HG02852 (cell line): ENCODE measurements around the gene TMEM163.

ENCODE experiments used
- ATAC-seq: cut with Tn5 transposase; IDR thresholded peaks from one replicate; pipeline ENCODE4 v1.9.1; 2021; ENCODE audit warnings: mild to moderate bottlenecking, moderate library complexity; ENCODE audit not compliant: unreplicated experiment

The TMEM163 gene

DNA sequence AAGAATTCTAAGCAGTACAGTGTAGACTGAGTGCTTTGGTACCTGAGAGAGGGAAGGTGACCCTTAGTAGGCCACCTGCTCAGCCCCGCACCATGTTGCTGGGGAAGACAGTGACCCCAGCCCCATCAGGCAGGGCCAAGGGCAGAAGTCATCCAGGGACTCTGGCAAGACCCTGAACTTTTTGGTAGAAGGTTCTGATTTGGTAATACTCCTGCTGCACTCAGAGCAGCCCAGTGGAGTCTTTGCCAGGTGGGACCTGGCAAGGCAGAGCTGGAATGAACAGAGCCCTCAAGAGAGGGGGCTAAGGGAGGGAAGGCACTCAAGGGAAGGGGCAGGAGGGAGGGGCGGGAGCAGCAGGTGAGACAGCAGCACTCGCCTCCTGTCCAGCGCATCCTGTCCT is 273.7 kb downstream of the TMEM163 start:
- ATAC-seq: no peak

DNA sequence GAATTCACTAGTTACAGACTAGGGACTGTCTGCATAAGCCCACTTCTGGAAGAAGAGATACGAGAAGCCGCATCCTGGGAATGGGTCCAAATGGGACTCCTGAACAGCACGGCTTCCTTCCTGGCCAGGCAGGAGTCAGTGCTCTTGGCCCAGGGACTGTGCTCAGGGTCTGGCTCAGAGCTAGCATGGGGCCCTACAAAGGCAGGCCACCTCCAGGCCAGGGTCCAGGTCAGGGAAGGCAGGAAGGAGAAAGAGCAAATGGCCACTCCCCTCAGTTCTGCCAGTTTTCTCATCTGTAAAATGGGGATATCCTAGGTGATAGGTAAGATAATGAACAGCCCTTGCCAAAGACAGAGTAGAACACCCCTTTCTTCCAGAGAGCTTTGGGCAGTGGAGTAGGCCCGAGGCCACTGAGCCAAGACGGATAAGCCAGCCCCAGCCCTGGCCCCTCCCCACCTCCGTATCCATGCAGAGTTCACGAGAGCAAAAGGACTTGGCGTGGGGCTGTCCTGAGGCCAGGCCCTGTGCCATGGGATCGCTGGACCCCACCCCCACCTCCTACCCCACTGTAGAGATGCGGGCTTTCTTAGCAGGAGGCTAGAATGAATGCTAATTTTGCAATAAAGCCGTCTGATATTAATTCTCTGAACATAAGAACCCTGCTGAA is 274.9 kb downstream of the TMEM163 start:
- ATAC-seq: no peak

DNA sequence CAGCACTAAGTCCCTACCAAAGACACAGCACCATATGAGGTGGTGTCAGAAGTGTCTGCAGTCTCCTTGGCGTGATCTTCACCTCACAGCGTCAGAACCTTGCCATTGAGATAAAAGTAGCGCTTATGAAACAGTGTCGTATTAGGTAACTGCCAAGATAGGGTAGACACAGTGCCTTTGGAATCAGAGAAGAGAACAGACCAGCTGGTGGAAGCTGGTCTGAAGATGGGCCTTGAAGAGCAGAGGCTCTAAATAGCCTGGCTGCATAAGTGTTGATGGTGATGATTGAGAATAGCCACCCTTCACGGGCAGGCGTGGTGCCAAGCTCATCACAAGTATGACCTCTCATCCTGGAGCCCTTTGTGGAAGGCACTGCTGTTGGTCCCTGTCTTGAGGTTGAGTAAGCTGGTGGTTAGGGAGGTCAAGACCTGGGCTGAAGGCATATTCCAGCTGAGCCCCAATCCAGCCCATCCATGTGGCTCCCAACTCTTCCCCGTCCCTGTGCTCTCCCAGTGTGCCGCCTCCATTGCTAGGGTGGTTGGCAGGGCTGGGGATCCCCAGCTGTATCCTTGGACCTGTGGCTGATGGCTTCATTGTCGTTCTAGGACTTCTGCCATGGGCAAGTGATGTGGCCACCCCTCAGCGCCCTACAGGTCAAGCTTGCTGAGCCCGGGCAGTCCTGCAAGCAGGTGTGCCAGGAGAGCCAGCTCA is 277.5 kb downstream of the TMEM163 start:
- ATAC-seq: no peak

DNA sequence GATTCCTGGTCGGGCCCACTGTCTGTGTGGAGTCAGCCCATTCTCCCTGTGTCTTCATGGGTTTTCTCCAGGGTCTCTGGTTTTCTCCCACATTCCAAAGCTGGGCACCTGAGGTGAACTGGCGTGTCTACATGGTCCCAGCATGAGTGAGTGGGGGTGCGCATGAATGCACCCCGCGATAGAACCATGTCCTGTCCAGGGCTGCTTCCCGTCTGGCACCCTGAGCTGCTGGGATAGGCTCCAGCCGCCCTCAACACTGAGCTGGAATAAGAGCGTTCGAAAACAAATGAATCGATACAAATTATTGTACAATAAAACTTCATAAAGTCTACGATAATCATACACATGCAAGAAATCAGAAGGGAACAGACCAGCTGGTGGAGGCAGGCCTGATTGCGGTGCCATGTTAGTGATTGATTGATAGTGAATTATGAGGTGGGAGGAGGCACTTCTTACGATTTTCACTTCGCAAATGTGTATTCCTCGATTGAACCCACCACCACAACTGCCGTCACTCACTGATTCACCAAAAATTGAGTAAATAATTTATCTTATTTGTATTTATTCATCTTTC is 278.4 kb downstream of the TMEM163 start:
- no peak for ATAC-seq

DNA sequence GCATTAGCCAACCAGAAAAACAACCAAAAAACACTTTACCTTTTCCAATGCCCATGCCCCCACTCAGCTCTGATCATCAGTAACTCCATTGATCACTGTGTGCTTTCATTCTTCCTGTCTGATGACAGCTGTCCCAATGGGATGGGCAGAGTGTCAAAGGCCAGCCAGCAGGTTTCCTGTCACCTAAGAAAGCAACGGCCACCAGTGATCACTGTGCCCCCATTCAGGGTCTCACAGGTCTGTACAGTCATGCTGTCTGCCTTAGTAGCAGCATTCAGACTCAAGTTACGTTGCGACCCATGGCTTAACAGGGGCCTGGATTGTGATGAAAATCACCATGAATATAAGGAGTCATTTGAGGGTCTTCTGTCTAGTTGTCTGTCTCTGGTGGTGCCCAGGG is 280.4 kb downstream of the TMEM163 start:
- no peak for ATAC-seq

DNA sequence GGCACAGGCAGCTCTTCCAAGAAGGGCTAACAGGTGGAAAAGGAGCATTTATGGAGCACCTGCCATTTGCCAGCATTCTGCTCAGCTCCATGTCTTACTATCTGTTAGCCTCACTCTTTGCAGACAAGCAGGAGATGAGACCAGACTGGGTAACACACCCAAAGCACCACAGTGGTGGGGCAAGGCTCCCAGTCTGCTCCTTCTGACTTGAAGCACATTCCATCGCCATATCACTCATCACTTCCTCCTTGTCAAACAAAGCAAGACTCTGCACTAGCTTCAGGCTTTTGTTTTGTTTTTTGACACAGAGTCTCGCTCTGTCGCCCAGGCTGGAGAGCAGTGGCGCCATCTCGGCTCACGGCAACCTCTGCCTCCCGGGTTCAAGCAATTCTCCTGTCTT is 282.1 kb downstream of the TMEM163 start:
- ATAC-seq: no peak

DNA sequence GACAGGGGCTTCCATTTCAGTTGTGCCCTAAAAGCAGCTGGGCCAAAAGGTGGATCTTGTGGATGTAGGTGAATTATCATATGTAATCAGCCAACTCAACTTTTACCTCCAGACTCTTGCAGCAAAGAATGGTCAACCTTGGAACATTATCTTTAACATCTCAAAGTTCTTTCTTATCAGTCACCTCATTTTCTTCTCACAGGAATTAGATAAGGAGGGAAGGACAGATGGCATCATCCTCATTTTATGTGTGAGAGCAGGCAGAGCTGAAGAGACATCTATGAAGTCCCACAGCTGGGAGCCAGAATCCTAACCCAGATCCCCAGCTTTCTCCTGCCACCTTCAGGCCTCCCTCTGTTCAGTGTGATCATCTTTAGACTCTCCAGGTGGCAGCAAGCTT is 282.9 kb downstream of the TMEM163 start:
- no peak for ATAC-seq

DNA sequence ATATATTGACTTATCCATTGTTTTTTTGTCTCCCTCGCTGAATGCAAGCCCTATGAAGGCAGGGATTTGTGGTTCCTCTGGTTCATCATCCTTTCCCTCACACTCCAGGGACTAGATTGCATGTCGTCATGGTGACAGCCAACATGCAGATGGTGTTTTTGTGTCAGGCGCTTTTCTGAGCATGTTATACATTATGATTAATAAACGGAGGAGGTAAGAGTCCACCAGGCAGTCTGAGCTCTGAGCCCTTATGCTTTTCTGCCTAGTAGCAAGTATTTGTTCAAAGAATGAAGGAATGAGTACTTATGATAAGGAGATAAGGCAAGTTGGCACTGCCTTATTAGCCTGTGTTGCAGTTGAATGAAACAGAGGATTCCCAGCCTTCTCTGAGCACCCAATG is 283.3 kb downstream of the TMEM163 start:
- no peak for ATAC-seq

DNA sequence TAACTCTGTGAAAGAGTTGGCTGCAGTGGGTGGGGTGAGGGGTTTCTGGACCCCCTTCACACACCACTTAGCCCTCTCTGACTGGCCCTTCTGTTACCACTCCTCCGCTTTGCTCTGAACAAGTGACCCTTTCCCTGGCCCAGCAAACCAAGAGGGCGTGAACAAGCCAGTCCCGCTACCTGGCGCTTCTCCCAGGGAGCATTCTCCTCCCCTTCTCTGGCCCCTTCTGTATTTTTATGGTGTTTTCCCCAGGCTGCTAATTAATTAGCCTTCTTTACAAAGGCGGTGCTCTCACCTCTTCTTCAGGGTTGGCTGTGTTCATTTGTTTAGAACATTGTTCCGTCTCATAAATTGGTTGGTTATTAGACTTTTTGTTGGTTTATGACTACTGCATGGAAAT is 284.8 kb downstream of the TMEM163 start:
- ATAC-seq: no peak

DNA sequence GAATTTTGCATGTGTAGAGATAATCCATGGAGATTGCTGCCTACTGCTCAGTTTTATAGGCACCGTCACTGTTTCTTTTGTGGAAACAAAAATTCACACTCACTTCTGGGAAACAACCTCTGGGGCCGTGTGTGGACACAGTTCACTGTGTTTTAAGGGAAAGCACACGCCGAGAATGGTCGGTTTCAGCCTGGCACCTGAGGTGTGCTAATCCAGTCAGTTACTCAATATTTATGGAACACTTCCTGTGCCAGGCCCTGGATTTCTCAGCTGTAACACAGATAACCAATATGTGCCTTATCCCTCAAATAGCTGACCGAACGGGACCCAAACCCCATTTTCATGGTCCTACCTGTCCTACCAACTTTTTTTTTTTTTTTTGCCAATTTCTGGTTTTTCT is 285.3 kb downstream of the TMEM163 start:
- no peak for ATAC-seq

DNA sequence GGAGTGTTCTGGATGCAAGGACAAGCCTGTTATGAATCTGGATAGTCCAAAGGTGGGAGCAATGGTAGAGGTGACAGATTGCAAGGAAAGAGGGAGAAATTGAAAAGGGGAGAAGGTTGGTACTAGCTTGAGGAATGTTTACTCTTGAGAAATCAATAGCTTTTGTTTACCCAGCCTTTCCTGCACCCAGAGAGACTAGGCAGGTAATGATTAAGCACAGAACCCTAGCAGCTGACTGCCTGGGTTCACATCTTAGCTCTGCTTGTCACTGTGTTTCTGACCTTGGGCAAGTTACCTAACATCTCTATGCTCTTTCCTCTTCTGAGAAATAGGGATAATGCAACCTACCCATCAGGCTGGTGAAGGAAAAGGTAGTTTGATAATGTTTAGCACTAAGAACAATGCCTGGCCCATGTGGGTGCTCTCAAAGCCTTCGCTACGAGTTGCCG is 286.3 kb downstream of the TMEM163 start:
- no peak for ATAC-seq

DNA sequence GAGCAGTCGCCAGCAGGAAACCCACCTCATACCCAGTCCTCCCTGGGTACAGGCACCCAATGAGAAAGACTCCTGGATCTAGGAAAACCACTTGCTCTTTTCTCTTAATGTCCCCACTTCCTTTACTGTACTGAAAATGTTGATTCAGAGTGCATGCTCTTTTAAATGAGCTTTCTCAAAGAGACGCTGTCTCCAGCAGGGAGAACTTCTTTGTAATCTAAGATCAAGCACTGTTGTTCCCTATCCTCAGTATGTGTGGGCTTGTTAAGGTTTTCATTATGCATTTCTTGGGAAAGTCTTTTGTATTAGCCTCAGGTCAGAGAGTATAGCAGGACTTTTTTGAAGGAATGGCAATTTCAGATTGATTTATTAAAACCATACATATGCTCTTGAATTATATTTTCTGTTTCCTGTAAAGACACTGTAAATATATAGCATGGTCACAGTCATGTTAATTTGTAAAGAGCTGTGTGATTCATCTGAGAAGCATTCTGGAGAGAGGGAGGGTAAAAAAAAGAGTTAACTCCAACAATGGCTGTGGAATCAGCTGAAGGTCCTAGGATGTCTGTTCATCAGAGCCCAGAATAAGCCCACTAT is 286.9 kb downstream of the TMEM163 start:
- no peak for ATAC-seq

DNA sequence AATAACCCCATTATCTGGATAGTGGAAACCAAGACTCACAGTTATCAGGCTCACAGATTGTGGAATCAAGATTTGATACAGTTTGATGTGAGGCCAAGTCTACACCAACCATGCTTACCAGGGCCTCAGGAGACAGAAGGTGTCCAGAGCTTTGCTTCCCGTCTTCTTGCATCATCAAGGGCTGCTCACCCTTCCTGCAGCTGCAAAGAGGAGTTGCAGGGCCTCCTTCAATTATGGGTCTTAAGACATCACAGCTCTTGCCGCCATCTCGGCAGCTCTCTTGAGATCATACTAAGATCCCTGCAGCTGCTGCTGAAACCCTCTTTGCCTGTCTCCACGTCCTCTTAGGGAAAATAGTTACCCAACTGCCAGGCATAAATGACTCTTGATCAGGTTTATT is 288.9 kb downstream of the TMEM163 start:
- no peak for ATAC-seq

DNA sequence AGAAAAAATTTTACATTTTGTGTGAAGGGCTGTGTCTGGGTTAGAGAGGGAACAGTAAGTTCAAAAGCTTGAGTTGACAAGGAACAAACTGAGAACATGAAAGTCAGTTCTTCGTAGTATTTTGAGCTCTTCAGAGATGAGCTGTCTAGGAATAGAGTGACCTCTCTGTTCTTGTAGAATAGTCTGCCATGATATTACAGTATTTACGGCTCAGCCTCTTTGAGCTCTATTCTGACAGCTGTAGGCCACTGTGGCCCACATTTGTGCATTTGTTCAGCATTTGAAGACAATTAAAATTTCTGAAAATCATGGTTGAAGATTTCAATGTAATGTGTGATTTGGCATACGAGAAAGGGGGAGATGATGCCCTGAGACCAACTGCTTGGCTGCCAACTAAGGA is 292.1 kb downstream of the TMEM163 start:
- ATAC-seq: no peak

DNA sequence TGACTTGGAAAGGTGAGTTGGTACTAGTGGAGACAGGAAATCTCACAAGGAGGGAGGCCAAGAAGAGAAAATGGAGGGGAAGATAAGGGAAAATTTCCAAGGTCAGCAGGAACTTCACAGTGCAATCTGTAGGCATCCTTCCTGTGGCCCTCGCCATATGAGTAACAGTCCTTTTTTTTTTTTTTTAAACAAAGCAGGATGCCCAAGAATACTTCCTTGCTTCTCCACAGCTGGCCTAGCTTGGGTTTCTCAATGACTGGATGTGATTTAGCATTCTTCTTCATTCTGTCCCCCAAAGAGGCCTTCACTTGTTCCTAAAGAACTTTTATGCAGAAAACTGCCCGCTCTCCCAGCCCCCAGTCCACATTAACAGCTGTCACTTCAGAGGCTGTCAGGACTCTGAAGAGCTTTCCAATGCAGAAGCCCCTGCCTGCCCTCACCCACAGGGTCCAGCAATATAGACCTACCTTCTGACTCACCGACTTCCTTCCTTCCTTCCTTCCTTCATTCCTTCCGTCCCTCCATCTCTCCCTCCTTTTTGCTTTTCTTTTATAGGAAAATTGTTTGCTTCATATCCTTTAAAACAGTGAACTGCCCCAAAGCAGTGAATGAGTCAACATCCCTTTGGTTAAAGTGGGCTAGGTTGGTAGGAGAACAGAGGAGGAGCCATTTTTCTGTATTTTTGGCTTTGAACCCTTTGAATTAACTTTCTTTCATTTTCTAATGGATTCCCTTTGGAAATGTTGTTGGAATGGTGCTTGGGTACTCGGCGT is 292.9 kb downstream of the TMEM163 start:
- ATAC-seq: no peak

DNA sequence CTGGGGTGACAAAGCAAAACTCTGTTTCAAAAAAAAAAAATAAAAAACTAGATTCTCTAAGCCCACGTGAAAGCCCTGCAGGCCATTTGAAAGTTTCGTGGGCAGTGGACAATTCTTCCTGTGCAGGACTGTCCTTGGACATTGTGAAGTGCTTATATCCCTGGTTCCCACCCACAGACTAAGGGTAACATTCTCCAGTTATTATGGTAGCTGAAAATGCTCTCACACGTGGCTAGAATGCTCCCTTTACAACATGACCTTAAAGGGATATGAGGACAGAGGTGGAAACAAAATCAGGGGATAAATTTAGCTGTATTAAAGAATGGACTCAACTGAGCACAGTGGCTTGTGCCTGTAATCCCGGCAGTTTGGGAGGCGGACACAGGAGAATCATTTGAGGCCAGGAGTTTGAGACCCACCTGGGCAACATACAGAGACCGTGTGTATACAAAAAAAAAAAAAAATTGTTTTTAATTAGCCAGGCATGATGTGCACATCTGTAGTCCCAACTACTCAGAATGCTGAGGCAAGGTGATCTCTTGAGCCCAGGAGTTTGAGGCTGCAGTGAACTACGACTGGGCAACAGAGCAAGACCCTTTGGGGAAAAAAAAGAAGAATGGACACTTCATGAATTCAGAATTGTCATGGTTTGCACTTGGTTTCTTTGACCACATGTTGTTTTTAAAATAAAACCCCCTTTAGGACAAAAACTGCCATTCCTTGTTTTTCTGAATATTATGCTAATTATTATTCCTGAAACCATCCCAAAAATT is 297.1 kb downstream of the TMEM163 start:
- ATAC-seq: no peak

DNA sequence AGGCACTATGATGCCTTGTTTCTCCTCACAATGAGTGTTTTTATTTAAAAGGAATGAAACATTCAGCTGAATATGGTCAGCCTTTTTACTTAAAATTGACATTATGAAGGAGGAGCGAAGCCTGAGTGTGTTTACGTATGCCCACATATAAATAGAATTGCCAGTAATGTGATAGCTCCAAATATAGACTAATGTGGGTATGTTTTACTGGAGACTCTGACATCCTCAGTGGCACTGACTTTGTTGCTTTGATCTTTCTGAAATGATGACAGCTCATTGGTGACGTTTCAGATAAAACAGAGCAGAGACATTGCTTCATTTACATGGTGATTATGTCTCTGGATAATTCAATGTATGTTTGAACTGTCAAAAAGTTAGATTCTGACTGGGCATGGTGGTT is 297.9 kb downstream of the TMEM163 start:
- no peak for ATAC-seq

DNA sequence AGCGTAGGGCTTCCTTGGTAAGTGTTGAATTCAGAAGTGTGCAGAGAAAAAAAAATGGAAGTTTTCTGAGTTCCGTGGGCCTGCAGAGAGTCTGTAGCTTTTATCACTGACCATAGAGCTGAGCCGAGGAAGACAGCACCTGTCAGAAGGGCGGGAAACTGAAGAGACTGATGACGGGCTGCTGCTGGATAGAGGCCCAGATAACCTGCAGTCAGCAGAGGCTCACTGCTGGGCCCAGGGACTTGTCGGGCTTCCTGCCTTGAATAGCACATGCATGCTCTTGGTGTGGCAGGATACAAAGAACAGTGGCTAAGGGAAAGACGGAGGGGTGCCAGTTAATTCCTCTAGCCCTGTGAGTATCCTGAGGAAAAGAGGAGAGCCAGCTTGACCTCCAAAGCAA is 298.5 kb downstream of the TMEM163 start:
- ATAC-seq: no peak

DNA sequence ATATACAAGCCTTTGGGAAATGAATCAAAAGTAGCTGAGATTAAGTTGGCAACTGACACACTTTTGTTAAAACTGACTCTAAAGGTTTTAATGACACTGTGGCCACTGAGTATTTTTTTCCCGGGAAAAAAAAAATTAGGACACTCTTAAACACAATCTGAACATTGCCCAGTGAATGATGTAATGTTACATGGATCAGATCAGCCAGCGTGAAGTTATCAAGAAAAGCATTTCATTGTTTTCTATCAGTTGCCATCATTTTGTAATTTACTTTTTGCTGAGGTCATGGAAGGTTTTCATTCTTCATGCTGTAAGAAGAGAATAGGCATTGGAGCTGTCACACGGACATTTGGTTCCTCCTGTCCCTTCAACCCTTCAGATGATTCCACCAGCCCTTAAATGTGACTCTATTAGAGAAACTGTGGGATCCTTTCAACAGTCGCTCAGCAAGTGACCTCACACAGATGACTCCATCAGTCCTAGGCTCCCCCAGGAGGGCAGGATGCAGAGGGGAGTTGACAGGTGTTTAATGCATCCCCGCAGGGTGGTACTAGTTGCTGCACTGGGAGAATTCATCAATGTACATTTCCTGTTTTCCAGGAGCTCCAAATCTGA is 300.7 kb downstream of the TMEM163 start:
- no peak for ATAC-seq

DNA sequence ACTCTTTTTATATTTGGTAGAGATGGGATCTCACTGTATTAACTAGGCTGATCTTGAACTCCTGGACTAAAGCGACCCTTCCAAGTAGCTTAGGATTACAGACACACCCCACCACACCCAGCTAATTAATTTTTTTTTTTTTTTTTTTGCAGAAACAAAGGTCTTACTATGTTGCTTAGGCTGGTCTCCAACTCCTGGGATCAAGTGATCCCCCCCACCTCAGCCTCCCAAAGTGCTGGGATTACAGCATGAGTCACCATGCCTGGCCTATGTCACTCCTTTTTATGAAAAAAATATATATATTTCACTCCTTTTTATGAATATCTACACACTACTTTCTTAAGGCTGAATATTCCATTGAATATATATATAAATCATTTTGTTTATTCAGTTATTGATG is 302.2 kb downstream of the TMEM163 start:
- ATAC-seq: no peak
